ENCODE measurements around the gene KCTD1.
"Not testable (repeated sequence)": the region's sequence is repeated elsewhere in the genome, so short reads cannot be mapped to it uniquely, and the experiment has no call there.

Gene KCTD1

DNA sequence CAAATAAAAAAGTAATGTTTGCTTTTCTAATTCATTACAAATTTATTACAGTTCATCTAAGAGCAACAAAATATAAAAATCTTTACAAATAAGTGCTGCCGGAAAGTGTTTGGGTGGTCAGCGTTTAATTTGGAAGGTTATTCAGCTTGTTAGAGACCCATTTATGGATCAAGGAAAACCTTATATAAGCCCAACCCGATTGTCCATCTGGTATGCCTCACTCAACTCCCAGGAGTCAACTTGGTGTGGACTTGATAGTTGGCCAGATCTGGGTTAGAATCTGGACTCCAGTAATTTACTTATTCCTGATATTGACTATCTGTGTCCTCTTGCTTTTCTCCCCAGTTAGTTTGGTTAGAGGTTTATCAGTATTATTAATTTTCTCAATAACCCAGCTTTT lies 106.2 kb downstream of the KCTD1 start:
- Histone ChIP-seq H3K4me3 (ENCODE audit: insufficient read length, low read depth) (no peak overlapping the region), H3K4me1 (ENCODE audit: insufficient read depth, insufficient read length) (no peaks in the 10 kb centered on the region), H3K36me3 (ENCODE audit: insufficient read depth, insufficient read length, low read length) (no peaks in the 10 kb centered on the region), H3K9ac (ENCODE audit: insufficient read length, low read depth) (no peak overlapping the region), H3K27me3 (ENCODE audit: insufficient read depth, insufficient read length) (no peaks in the 10 kb centered on the region), H3K9me3 (ENCODE audit: insufficient read depth, low read length) (no peaks in the 10 kb centered on the region)
- DNase-seq (ENCODE audit: low read depth, low spot score), result no peak
- TF ChIP-seq SUZ12 (IDR thresholded peaks at IDR 0.05; ENCODE audit: extremely low read depth, insufficient read depth, insufficient read length), result no peak
- TF ChIP-seq YY1 (IDR thresholded peaks at IDR 0.05; ENCODE audit: insufficient read depth, insufficient read length), result no peak

DNA sequence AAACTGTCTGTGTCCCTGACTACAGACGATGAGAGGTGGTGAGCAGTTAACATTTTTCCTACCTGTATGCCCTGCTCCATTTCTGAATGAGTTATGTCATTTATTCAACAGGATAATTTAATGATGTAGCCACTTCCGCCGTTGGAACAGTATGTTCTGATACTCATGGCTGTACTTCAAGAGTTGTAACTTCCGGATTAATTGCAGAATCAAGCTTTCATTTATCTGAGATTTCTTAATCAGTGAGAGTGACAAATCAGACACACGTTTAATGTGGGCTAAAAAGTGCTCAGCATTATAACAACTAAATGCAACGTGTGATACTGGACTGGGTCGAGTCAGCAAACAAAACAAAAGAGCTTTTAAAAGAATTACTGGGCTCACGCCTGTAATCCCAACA lies 107.7 kb downstream of the KCTD1 start:
- H3K4me1 ChIP-seq (ENCODE audit: insufficient read depth, insufficient read length), result no peaks in the 10 kb centered on the region
- no peak for DNase-seq (ENCODE audit: low read depth, low spot score)
- no peaks in the 10 kb centered on the region for H3K27me3 ChIP-seq (ENCODE audit: insufficient read depth, insufficient read length)
- no peaks in the 10 kb centered on the region for H3K36me3 ChIP-seq (ENCODE audit: insufficient read depth, insufficient read length, low read length)
- H3K9me3 ChIP-seq (ENCODE audit: insufficient read depth, low read length), result no peaks in the 10 kb centered on the region
- H3K4me3 ChIP-seq (ENCODE audit: insufficient read length, low read depth), result no peak overlapping the region
- TF ChIP-seq SUZ12 (IDR thresholded peaks at IDR 0.05; ENCODE audit: extremely low read depth, insufficient read depth, insufficient read length), result no peak
- TF ChIP-seq YY1 (IDR thresholded peaks at IDR 0.05; ENCODE audit: insufficient read depth, insufficient read length), result no peak
- TF ChIP-seq ZNF274 (IDR thresholded peaks at IDR 0.05; ENCODE audit: low read depth, low read length), result no peak
- H3K9ac ChIP-seq (ENCODE audit: insufficient read length, low read depth), result no peak overlapping the region

DNA sequence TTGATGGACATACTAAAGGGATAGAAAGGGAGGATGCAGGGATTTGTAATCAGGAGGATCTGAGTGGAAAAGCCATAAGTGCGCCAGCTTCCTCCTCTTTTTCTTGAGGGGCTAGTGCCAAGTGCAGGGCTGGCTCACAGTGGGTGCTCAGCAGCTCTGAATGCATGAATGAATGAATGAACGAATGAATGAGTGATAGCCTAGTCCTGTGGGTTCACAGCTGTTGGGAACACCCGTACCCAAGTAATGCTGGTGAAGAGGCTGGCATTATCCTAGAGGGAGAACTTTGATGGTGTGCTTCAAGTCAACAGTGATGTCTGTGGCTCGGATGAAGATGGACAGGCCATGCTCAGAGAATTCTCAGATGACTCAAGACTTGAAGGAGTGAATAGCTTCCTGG lies 108.8 kb downstream of the KCTD1 start:
- Histone ChIP-seq H3K4me3 (ENCODE audit: insufficient read length, low read depth) (no peak overlapping the region), H3K9ac (ENCODE audit: insufficient read length, low read depth) (no peak overlapping the region), H3K4me1 (ENCODE audit: insufficient read depth, insufficient read length) (no peaks in the 10 kb centered on the region), H3K27me3 (ENCODE audit: insufficient read depth, insufficient read length) (no peaks in the 10 kb centered on the region), H3K9me3 (ENCODE audit: insufficient read depth, low read length) (no peaks in the 10 kb centered on the region), H3K36me3 (ENCODE audit: insufficient read depth, insufficient read length, low read length) (no peaks in the 10 kb centered on the region)
- no peak for DNase-seq (ENCODE audit: low read depth, low spot score)
- TF ChIP-seq YY1 (IDR thresholded peaks at IDR 0.05; ENCODE audit: insufficient read depth, insufficient read length), result no peak
- no peak for TF ChIP-seq SUZ12 (IDR thresholded peaks at IDR 0.05; ENCODE audit: extremely low read depth, insufficient read depth, insufficient read length)
- no peak for TF ChIP-seq ZNF274 (IDR thresholded peaks at IDR 0.05; ENCODE audit: low read depth, low read length)

DNA sequence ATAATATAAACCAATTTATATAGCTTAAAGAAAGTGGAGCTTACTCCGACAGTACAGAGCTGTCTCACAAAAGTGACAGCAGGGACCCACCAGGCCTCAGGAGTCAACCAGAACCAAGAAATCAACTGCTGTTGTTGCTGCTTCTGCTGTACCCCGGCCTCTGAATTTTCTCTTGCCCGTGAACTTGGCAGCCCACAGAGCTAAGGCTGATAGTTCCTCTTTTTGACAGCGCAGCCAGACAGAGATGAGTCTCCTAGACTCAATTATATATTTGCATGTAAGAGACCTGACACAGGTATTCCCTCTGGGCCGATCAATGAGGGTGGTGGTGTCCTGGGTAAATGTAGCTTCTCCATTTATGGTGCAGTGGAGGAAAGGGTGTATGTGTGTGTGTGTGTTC lies 109.4 kb downstream of the KCTD1 start:
- no peaks in the 10 kb centered on the region for H3K9me3 ChIP-seq (ENCODE audit: insufficient read depth, low read length)
- no peak overlapping the region for H3K4me3 ChIP-seq (ENCODE audit: insufficient read length, low read depth)
- H3K27me3 ChIP-seq (ENCODE audit: insufficient read depth, insufficient read length), result no peaks in the 10 kb centered on the region
- no peaks in the 10 kb centered on the region for H3K4me1 ChIP-seq (ENCODE audit: insufficient read depth, insufficient read length)
- no peak for DNase-seq (ENCODE audit: low read depth, low spot score)
- no peak overlapping the region for H3K9ac ChIP-seq (ENCODE audit: insufficient read length, low read depth)
- TF ChIP-seq SUZ12 (IDR thresholded peaks at IDR 0.05; ENCODE audit: extremely low read depth, insufficient read depth, insufficient read length) (no peak), YY1 (IDR thresholded peaks at IDR 0.05; ENCODE audit: insufficient read depth, insufficient read length) (no peak), ZNF274 (IDR thresholded peaks at IDR 0.05; ENCODE audit: low read depth, low read length) (no peak)
- H3K36me3 ChIP-seq (ENCODE audit: insufficient read depth, insufficient read length, low read length), result no peaks in the 10 kb centered on the region

DNA sequence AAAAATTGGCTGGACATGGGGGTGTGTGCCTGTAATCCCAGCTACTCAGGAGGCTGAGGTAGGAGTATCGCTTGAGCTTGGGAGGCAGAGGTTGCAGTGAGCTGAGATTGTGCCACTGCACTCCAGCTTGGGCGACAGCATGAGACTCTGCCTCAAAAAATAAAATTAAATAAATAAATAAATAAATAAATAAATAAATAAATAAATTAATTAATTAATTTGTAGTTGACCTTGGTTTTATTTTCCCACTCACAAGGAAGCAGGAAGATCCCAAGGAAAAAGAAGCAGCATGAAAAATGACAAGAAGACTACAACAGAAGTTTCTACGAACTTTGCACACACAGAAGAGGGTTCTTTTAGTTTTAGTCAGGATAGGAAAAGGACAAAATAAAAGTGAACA lies 110.7 kb downstream of the KCTD1 start:
- H3K4me1 ChIP-seq (ENCODE audit: insufficient read depth, insufficient read length); H3K27me3 ChIP-seq (ENCODE audit: insufficient read depth, insufficient read length); H3K36me3 ChIP-seq (ENCODE audit: insufficient read depth, insufficient read length, low read length); H3K9me3 ChIP-seq (ENCODE audit: insufficient read depth, low read length); H3K9ac ChIP-seq (ENCODE audit: insufficient read length, low read depth); DNase-seq (ENCODE audit: low read depth, low spot score); H3K4me3 ChIP-seq (ENCODE audit: insufficient read length, low read depth): not testable (repeated sequence)

DNA sequence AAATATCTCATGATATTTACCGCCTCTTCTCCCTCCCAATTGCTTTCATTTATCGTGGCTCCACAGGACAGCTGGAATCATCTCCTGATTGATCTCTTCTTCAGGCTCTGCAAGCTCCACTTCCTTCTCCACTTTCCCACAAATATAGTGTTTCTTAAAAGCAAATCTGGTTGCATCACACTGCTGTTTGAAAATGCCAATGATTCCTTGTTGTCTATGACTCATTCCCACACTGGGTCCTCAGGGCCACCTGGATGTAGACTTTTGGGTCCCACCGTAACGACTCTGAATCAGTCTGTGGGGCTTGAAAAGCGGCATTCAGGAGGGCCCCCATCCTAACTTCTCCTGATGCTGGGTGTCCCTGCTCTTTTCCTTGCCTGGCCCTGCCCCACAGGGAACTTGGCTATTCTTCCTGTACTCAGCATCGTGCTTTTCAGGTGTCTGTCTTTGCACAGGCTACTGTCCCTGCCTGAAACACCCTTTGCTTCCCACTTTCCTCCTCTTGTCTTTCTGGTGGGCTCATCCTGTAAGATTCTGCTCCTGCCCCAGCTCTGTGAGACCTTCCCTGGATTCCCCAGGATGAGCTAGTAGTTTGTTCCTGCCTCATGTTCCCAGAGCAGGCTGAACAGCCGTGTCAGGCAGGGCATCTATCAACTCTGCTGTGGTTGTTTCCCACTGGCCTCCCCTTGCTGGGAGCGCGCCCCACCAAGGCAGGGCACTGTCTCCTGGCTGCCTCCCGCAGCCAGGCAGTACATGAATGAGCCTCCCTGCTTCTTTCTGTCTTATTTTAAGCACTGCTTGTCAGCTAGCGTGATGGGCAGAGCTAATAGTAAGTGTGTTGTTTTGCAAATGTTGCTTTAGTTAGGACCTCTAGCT lies 111.9 kb downstream of the KCTD1 start:
- TF ChIP-seq YY1 (IDR thresholded peaks at IDR 0.05; ENCODE audit: insufficient read depth, insufficient read length), result no peak
- no peak for TF ChIP-seq ZNF274 (IDR thresholded peaks at IDR 0.05; ENCODE audit: low read depth, low read length)
- TF ChIP-seq SUZ12 (IDR thresholded peaks at IDR 0.05; ENCODE audit: extremely low read depth, insufficient read depth, insufficient read length), result no peak
- H3K4me1 ChIP-seq (ENCODE audit: insufficient read depth, insufficient read length), result no peaks in the 10 kb centered on the region
- H3K9ac ChIP-seq (ENCODE audit: insufficient read length, low read depth), result no peak overlapping the region
- no peak for DNase-seq (ENCODE audit: low read depth, low spot score)
- H3K27me3 ChIP-seq (ENCODE audit: insufficient read depth, insufficient read length), result no peaks in the 10 kb centered on the region
- H3K4me3 ChIP-seq (ENCODE audit: insufficient read length, low read depth), result no peak overlapping the region
- no peaks in the 10 kb centered on the region for H3K36me3 ChIP-seq (ENCODE audit: insufficient read depth, insufficient read length, low read length)
- no peaks in the 10 kb centered on the region for H3K9me3 ChIP-seq (ENCODE audit: insufficient read depth, low read length)

DNA sequence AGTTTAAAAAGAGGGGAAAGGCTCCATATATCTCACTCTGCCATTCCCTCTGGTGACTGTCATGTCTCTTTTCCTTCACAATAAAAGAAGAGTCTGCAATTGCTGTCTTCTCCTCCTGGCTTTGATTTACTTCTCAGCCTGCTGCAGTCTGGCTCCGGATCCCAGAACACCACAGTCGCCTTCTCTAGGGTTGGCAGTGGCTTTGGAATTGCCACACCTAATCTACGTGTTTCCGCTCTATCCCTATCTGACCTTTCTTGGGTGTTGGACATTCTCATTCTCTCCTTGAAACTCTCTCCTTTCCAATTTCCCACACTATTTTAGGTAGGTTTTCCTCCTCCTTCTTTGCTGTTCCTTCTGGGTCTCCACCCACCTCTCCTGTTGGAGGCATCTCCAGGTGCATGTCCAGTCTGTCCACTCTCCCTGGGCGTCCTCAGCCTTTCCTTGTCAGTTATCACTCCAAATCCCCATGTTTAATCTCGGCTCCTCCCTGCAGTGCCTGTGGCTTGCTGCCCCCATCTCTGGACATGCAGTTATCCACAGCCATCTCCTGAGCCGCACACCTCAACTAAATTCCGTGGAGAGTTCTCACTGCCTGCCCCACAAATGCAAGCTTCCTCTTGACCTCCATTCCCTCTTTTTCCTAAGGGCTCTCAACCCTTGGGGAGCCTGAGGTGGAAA lies 112.8 kb downstream of the KCTD1 start:
- Histone ChIP-seq H3K4me1 (ENCODE audit: insufficient read depth, insufficient read length) (no peaks in the 10 kb centered on the region), H3K4me3 (ENCODE audit: insufficient read length, low read depth) (no peak overlapping the region), H3K9ac (ENCODE audit: insufficient read length, low read depth) (no peak overlapping the region), H3K36me3 (ENCODE audit: insufficient read depth, insufficient read length, low read length) (no peaks in the 10 kb centered on the region), H3K9me3 (ENCODE audit: insufficient read depth, low read length) (no peaks in the 10 kb centered on the region), H3K27me3 (ENCODE audit: insufficient read depth, insufficient read length) (no peaks in the 10 kb centered on the region)
- DNase-seq (ENCODE audit: low read depth, low spot score), result no peak
- TF ChIP-seq SUZ12 (IDR thresholded peaks at IDR 0.05; ENCODE audit: extremely low read depth, insufficient read depth, insufficient read length), result no peak
- TF ChIP-seq ZNF274 (IDR thresholded peaks at IDR 0.05; ENCODE audit: low read depth, low read length), result no peak
- no peak for TF ChIP-seq YY1 (IDR thresholded peaks at IDR 0.05; ENCODE audit: insufficient read depth, insufficient read length)
